ENCODE results near the gene INSC.
A peak's percentile ranks its signal among the peaks of the same experiment; 100 is the strongest.

Gene INSC

GRCh38 chr11:15114501-15115475, at the start of gene INSC:
INSC (plus strand) TSS chr11:15114923; CDS start chr11:15149175, 34,252 bp downstream.
- no peak for TF ChIP-seq CTCF (IDR thresholded peaks at IDR 0.05)

- no peak for TF ChIP-seq CTCF (IDR thresholded peaks at IDR 0.05)
Observed at GRCh38 chr11:15071556-15072255, 43.0 kb upstream of the INSC start.

- no peak for TF ChIP-seq CTCF (IDR thresholded peaks at IDR 0.05)
Observed at GRCh38 chr11:15072551-15073143, 42.1 kb upstream of the INSC start.

- TF ChIP-seq CTCF (IDR thresholded peaks at IDR 0.05), result no peak
Observed at GRCh38 chr11:15073361-15074205, 41.1 kb upstream of the INSC start, which contains the start of gene CALCB. CALCB (plus strand) TSS chr11:15073593; CDS start chr11:15074719, 1,126 bp downstream.

- TF ChIP-seq CTCF (IDR thresholded peaks at IDR 0.05), result peak; percentile 89
Observed at GRCh38 chr11:15074206-15075161, 40.2 kb upstream of the INSC start.

- TF ChIP-seq CTCF (IDR thresholded peaks at IDR 0.05), result peak; percentile 32; the same call in 1 of the 2 replicates
Observed at GRCh38 chr11:15075162-15075526, 39.6 kb upstream of the INSC start.
